HG03520 (cell line): ENCODE measurements around the gene MYL5.
A peak's percentile ranks its signal among the peaks of the same experiment; 100 is the strongest.
"Not testable (repeated sequence)": the region's sequence is repeated elsewhere in the genome, so short reads cannot be mapped to it uniquely, and the experiment has no call there.

Experiments
- ATAC-seq: cut with Tn5 transposase; IDR thresholded peaks from one replicate; pipeline ENCODE4 v1.9.1; 2021; ENCODE audit warnings: mild to moderate bottlenecking, moderate library complexity; ENCODE audit not compliant: unreplicated experiment

MYL5 gene

GRCh38 chr4:669806-670559, 4.4 kb upstream of the MYL5 start:
- ATAC-seq: not testable (repeated sequence)

GRCh38 chr4:671769-672168, 2.6 kb upstream of the MYL5 start:
- no peak for ATAC-seq

GRCh38 chr4:673349-674091, 822 bp upstream of the MYL5 start:
- ATAC-seq: no peak

- no peak for ATAC-seq
Observed at GRCh38 chr4:675036-675882, 917 bp downstream of the MYL5 start.

- ATAC-seq: peak; percentile 20
Observed at GRCh38 chr4:675980-676870, 1.9 kb downstream of the MYL5 start.

- no peak for ATAC-seq
Observed at GRCh38 chr4:676871-677235, 2.5 kb downstream of the MYL5 start.

GRCh38 chr4:677431-678293, 3.3 kb downstream of the MYL5 start:
- no peak for ATAC-seq

GRCh38 chr4:678331-679103, 4.2 kb downstream of the MYL5 start:
- no peak for ATAC-seq

- ATAC-seq: no peak
Observed at GRCh38 chr4:679104-679481, 4.8 kb downstream of the MYL5 start.

GRCh38 chr4:679629-680028, 5.3 kb downstream of the MYL5 start:
- ATAC-seq: no peak

- ATAC-seq: no peak
Observed at GRCh38 chr4:680091-680490, 5.7 kb downstream of the MYL5 start.

- no peak for ATAC-seq
Observed at GRCh38 chr4:680551-680927, 6.2 kb downstream of the MYL5 start.

GRCh38 chr4:680928-681645, 6.7 kb downstream of the MYL5 start:
- ATAC-seq: peak; percentile 26

- ATAC-seq: no peak
Observed at GRCh38 chr4:681736-682451, 7.6 kb downstream of the MYL5 start.

- no peak for ATAC-seq
Observed at GRCh38 chr4:682490-683172, 8.3 kb downstream of the MYL5 start.

GRCh38 chr4:683247-683897, 9.0 kb downstream of the MYL5 start:
- ATAC-seq: no peak
